Fibroblast of lung (primary cell): ENCODE measurements around the gene UBE2D2. TPM values are rescaled to one million over a fixed set of nuclear protein-coding genes. Genes with fewer than 3 reads are reported as not detected.
"Not testable (repeated sequence)": the region's sequence is repeated elsewhere in the genome, so short reads cannot be mapped to it uniquely, and the experiment has no call there.

Experiments used
- DNase-seq, 2 donors: peaks; one replicate each; pipeline versions ENCODE4 v3.0.0 to v3.0.0-alpha.2; 2010; ENCODE audit warnings: low read depth in 2 of 2
- H2AFZ ChIP-seq: 2 replicates; pipeline ENCODE4 v1.5.1; 2012; ENCODE audit warnings: low read length, control low read depth, inconsistent platforms
- H3K27ac ChIP-seq: 2 replicates; pipeline ENCODE4 v1.5.1; 2011; ENCODE audit warnings: low read length, control low read depth; ENCODE audit not compliant: insufficient read depth
- H3K27me3 ChIP-seq: 2 replicates; pipeline ENCODE4 v1.5.1; 2011; ENCODE audit warnings: mild to moderate bottlenecking, low read length; ENCODE audit not compliant: control insufficient read depth, insufficient read depth
- H3K36me3 ChIP-seq: 2 replicates; pipeline ENCODE4 v1.5.1; 2011; ENCODE audit warnings: low read length; ENCODE audit not compliant: control insufficient read depth, insufficient read depth
- H3K4me1 ChIP-seq: 2 replicates; pipeline ENCODE4 v1.5.1; 2011; ENCODE audit warnings: low read length; ENCODE audit not compliant: control insufficient read depth, insufficient read depth; ENCODE audit errors: extremely low read depth
- H3K4me2 ChIP-seq: 2 replicates; pipeline ENCODE4 v1.5.1; 2011; ENCODE audit warnings: low read length, control low read depth; ENCODE audit not compliant: insufficient read depth; ENCODE audit errors: extremely low read depth
- H3K4me3 ChIP-seq, 4 experiments: fragments of 200-600 bp in 1 of 4; sonication (generic) in 1 of 4; replicated peaks in 1 of 4; 2 replicates each; pipeline ENCODE4 v1.5.1; 2011 to 2016; ENCODE audit warnings: low read length in 4 of 4, low read depth in 3 of 4, mild to moderate bottlenecking in 3 of 4, control low read depth in 2 of 4, inconsistent platforms in 1 of 4, mixed read lengths in 1 of 4; ENCODE audit not compliant: insufficient read depth in 1 of 4; ENCODE audit errors: control extremely low read depth in 1 of 4
- H3K79me2 ChIP-seq: 2 replicates; pipeline ENCODE4 v1.5.1; 2012; ENCODE audit warnings: mild to moderate bottlenecking, low read length, inconsistent platforms; ENCODE audit not compliant: control insufficient read depth, insufficient read depth
- H3K9ac ChIP-seq: 2 replicates; pipeline ENCODE4 v1.5.1; 2011; ENCODE audit warnings: mild to moderate bottlenecking, low read length, control low read depth; ENCODE audit not compliant: insufficient read depth
- H3K9me3 ChIP-seq: 2 replicates; pipeline ENCODE4 v1.5.1; 2012; ENCODE audit warnings: low read depth, low read length; ENCODE audit not compliant: control insufficient read depth, insufficient read depth
- H4K20me1 ChIP-seq: 2 replicates; pipeline ENCODE4 v1.5.1; 2011; ENCODE audit warnings: low read length; ENCODE audit not compliant: control insufficient read depth, insufficient read depth; ENCODE audit errors: extremely low read depth
- CTCF ChIP-seq, 2 donors: IDR thresholded peaks in 1 of 2; conservative IDR thresholded peaks in 1 of 2; 1 replicate in 1 of 2; 2 replicates in 1 of 2; pipeline ENCODE4 v1.5.1; 2011 to 2012; ENCODE audit warnings: low read length in 2 of 2, control low read depth in 1 of 2, inconsistent platforms in 1 of 2, low read depth in 1 of 2, mild to moderate bottlenecking in 1 of 2
- EZH2 ChIP-seq: IDR thresholded peaks from 2 replicates; pipeline ENCODE4 v1.5.1; 2012; ENCODE audit warnings: low read length, control low read depth, mild to moderate bottlenecking; ENCODE audit errors: missing control alignments
- polyA plus RNA-seq, 2 donors: library from polyadenylated mRNA; depleted of rRNA in 1 of 2; stranded (reverse) in 1 of 2; unstranded in 1 of 2; fragments of >200 nt; gene quantifications; 2 replicates each; pipeline ENCODE4 v1.2.1, GENCODE V29; 2011 to 2012; ENCODE audit warnings: missing spikeins in 1 of 2
- total RNA-seq: library from RNA; depleted of rRNA; stranded (reverse); fragments of >200 nt; gene quantifications from 2 replicates; pipeline ENCODE4 v1.2.1, GENCODE V29; 2014

Gene UBE2D2
- total and polyA plus RNA-seq, 2 donors (not counting 1 experiment from before 2014, with no cell fraction given) = 56.5 to 62.9 TPM

- Histone ChIP-seq H3K9ac (no peak overlapping the region), H3K4me2 (no peak overlapping the region), H2AFZ (no peak overlapping the region), H3K27ac (no peak overlapping the region), H3K9me3 (no peaks in the 10 kb centered on the region), H4K20me1 (peaks cover 2% of the 10 kb centered on the region), H3K27me3 (no peaks in the 10 kb centered on the region), H3K4me3 (no peak overlapping the region), H3K36me3 (peaks cover 2% of the 10 kb centered on the region), H3K4me1 (peaks cover 13% of the 10 kb centered on the region), H3K79me2 (peaks cover 56% of the 10 kb centered on the region)
- no peak for DNase-seq
- TF ChIP-seq EZH2 (no peak), CTCF (conservative IDR thresholded peaks at IDR 0.05 in 1 of 2, IDR thresholded peaks at IDR 0.05 in 1 of 2; ENCODE audit: low read depth in 1 of 2, low read length in 2 of 2) (no peak)
Observed at GRCh38 chr5:139597134-139597533, 36.0 kb downstream of the UBE2D2 start.

GRCh38 chr5:139598601-139598965 is 37.4 kb downstream of the UBE2D2 start:
- not testable (repeated sequence) for H3K27ac ChIP-seq, H3K36me3 ChIP-seq, H3K9me3 ChIP-seq, H3K4me3 ChIP-seq, H3K9ac ChIP-seq, H2AFZ ChIP-seq, H4K20me1 ChIP-seq, H3K4me2 ChIP-seq, DNase-seq, H3K27me3 ChIP-seq
- H3K4me1 ChIP-seq = peaks cover 13% of the 10 kb centered on the region
- H3K79me2 ChIP-seq = peaks cover 56% of the 10 kb centered on the region

- Histone ChIP-seq H2AFZ (no peak overlapping the region), H3K9ac (no peak overlapping the region), H4K20me1 (peaks cover 2% of the 10 kb centered on the region), H3K27me3 (no peaks in the 10 kb centered on the region), H3K4me1 (peaks cover 6% of the 10 kb centered on the region), H3K79me2 (peaks cover 42% of the 10 kb centered on the region), H3K9me3 (no peaks in the 10 kb centered on the region), H3K36me3 (peaks cover 6% of the 10 kb centered on the region), H3K27ac (no peak overlapping the region), H3K4me2 (no peak overlapping the region), H3K4me3 (no peak overlapping the region)
- no peak for TF ChIP-seq CTCF (conservative IDR thresholded peaks at IDR 0.05 in 1 of 2, IDR thresholded peaks at IDR 0.05 in 1 of 2; ENCODE audit: low read depth in 1 of 2, low read length in 2 of 2)
- no peak for TF ChIP-seq EZH2
- DNase-seq = peak; percentile 73 to 75
Observed at GRCh38 chr5:139600336-139600949, 39.3 kb downstream of the UBE2D2 start.
